Right lobe of liver (tissue), 4 donors: Measurements from ENCODE around the gene PTPRN2.
"Not testable (repeated sequence)": the region's sequence is repeated elsewhere in the genome, so short reads cannot be mapped to it uniquely, and the experiment has no call there.

Experiments
- POLR2A ChIP-seq: fragments of 450-650 bp; IDR thresholded peaks from one replicate; pipeline ENCODE4 v1.6.1; 2017; ENCODE audit warnings: antibody characterized with exemption, mild to moderate bottlenecking
- TF ChIP-seq, protein P1 (sequence below), 4 donors: fragments of 200-600 bp in 3 of 4; fragments of 450-650 bp in 1 of 4; IDR thresholded peaks; one replicate each; pipeline versions ENCODE4 v1.5.1 to v1.8.0; 2016 to 2022; ENCODE audit warnings: antibody characterized with exemption in 4 of 4, mild to moderate bottlenecking in 2 of 4
- donor health status: DM: no; HTN: no; CAD: no.
- donor health status: DM: no; HTN: no; CAD: no.
- donor health status: DM: no; HTN: yes; CAD: no.

DNA sequence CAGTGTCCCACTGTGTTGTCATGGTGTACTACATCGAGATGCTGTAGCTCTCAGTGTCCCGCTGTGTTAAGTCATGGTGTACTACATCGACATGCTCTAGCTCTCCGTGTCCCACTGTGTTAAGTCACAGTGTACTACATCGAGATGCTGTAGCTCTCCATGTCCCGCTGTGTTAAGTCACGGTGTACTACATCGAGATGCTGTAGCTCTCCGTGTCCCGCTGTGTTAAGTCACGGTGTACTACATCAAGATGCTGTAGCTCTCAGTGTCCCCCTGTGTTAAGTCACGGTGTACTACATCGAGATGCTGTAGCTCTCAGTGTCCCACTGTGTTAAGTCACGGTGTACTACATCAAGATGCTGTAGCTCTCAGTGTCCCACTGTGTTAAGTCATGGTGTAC, 169.2 kb downstream of the PTPRN2 start:
- TF ChIP-seq, protein P1, sequence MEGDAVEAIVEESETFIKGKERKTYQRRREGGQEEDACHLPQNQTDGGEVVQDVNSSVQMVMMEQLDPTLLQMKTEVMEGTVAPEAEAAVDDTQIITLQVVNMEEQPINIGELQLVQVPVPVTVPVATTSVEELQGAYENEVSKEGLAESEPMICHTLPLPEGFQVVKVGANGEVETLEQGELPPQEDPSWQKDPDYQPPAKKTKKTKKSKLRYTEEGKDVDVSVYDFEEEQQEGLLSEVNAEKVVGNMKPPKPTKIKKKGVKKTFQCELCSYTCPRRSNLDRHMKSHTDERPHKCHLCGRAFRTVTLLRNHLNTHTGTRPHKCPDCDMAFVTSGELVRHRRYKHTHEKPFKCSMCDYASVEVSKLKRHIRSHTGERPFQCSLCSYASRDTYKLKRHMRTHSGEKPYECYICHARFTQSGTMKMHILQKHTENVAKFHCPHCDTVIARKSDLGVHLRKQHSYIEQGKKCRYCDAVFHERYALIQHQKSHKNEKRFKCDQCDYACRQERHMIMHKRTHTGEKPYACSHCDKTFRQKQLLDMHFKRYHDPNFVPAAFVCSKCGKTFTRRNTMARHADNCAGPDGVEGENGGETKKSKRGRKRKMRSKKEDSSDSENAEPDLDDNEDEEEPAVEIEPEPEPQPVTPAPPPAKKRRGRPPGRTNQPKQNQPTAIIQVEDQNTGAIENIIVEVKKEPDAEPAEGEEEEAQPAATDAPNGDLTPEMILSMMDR (IDR thresholded peaks at IDR 0.05) = not testable (repeated sequence)
- TF ChIP-seq POLR2A = not testable (repeated sequence)
